Ureter (tissue), 1 donor: ENCODE results near the gene TMPRSS7. TPM values are rescaled to one million over a fixed set of nuclear protein-coding genes. Genes with fewer than 3 reads are reported as not detected.

Source experiments
- DNase-seq: peaks from one replicate; pipeline ENCODE4 v3.0.0-alpha.2; 2020; ENCODE audit warnings: low spot score
- total RNA-seq: library from RNA; stranded (reverse); gene quantifications from one replicate; pipeline ENCODE4 v1.2.4, GENCODE V29; 2023
- donor health status: DM: yes; HTN: yes; CAD: no.

TMPRSS7 gene, protein sequence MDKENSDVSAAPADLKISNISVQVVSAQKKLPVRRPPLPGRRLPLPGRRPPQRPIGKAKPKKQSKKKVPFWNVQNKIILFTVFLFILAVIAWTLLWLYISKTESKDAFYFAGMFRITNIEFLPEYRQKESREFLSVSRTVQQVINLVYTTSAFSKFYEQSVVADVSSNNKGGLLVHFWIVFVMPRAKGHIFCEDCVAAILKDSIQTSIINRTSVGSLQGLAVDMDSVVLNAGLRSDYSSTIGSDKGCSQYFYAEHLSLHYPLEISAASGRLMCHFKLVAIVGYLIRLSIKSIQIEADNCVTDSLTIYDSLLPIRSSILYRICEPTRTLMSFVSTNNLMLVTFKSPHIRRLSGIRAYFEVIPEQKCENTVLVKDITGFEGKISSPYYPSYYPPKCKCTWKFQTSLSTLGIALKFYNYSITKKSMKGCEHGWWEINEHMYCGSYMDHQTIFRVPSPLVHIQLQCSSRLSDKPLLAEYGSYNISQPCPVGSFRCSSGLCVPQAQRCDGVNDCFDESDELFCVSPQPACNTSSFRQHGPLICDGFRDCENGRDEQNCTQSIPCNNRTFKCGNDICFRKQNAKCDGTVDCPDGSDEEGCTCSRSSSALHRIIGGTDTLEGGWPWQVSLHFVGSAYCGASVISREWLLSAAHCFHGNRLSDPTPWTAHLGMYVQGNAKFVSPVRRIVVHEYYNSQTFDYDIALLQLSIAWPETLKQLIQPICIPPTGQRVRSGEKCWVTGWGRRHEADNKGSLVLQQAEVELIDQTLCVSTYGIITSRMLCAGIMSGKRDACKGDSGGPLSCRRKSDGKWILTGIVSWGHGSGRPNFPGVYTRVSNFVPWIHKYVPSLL
- total RNA-seq = 0.21 TPM

DNA sequence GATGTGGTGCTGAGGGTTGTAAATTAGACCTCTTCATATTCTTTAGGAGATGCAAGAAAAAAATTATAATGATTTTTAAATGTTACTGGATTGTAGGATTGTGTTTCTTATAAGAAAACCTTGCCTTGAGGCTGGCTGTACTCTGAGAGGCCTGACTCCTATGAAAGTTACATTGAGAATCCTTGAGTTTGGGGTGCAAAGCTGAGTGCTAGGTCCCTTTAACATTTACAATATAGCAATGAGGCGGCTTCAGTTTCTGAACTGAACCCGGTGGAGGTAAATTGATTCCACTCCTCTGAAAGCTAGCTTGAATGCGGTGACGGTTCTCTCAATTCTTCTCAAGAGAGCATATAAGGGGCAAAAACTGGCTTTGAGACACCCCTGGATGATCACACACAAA, at the start of gene TMPRSS7:
Gene TMPRSS7, plus strand, starts transcription at position 301 of the 400 bp plus-strand sequence. CDS start 110 bp downstream, outside the sequence.
- no peak for DNase-seq

- no peak for DNase-seq
Measured at GRCh38 chr3:111986800-111987199, 47.7 kb upstream of the TMPRSS7 start.

GRCh38 chr3:111989061-111989678, 45.4 kb upstream of the TMPRSS7 start:
- DNase-seq = no peak

DNA sequence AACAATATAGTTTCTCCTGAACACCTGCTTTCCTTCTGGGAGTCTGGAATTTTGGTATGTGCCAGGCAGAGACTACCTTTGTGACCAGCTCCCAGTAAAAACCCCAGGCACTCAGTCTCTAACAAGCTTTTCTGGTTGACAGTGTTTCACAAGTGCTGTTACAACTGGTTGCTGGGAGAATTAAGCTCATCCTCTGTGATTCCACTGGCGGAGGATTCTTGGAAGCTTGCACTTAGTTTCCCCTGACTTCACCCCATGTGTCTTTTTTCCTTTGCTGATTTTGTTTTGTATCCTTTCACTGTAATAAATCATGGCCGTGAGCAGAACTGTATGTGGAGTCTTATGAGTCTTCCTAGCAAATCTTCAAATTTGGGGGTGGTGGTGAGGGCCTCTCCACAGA, 41.5 kb upstream of the TMPRSS7 start:
- DNase-seq = no peak

GRCh38 chr3:111998636-111999483, 35.7 kb upstream of the TMPRSS7 start, which contains the start of gene TAGLN3:
Gene TAGLN3, plus strand, starts transcription at chr3:111998922. Its CDS starts 501 bp downstream, at chr3:111999423.
- no peak for DNase-seq

- no peak for DNase-seq
Measured at GRCh38 chr3:111999484-112000324, 34.8 kb upstream of the TMPRSS7 start.

GRCh38 chr3:112000367-112000771, 34.2 kb upstream of the TMPRSS7 start:
- no peak for DNase-seq

GRCh38 chr3:112000966-112001365, 33.6 kb upstream of the TMPRSS7 start:
- DNase-seq = no peak

GRCh38 chr3:112001526-112001925, 33.0 kb upstream of the TMPRSS7 start:
- DNase-seq = no peak

GRCh38 chr3:112002096-112002971, 32.2 kb upstream of the TMPRSS7 start:
- no peak for DNase-seq

DNA sequence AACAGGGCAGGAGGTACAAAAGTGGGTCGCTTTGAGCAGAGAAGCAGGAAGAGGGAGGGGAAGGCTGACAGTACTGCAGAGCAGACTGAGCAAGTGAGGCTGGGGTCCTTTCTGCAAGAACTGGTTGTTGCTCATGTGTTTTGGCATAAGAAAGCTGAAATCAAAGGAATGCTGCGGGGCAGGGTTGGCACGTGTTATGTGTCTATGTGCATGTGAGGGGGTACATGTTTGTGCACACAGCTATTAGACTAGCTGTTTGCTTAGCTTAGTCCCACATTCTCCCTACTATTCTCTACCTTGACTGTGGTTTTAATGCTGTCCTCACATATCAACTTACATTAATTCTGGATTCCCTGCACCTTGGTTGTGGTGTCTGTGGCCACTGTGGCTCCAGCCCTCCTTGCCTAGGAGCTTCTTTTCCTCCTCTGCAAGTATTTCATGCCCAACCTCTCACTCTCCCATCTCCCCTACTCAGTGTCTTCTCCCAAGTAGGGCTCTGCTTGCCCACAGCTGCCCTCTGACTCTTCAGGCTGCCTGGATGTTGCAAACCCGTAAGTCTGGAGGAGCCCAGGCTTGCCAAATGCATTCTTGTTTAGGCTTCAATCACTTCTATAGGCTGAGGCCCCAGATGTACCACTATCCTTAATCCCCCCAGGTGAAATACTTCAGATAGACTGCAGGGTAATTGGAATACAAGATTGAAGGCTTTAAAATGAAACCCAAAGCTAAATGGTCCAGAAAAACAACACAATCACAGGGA, 31.0 kb upstream of the TMPRSS7 start:
- DNase-seq = no peak

GRCh38 chr3:112004187-112004586, 30.3 kb upstream of the TMPRSS7 start:
- no peak for DNase-seq

- DNase-seq = no peak
Measured at GRCh38 chr3:112004669-112005068, 29.9 kb upstream of the TMPRSS7 start.

GRCh38 chr3:112005091-112005672, 29.4 kb upstream of the TMPRSS7 start:
- DNase-seq = no peak

GRCh38 chr3:112007633-112008032, 26.9 kb upstream of the TMPRSS7 start:
- no peak for DNase-seq

- no peak for DNase-seq
Measured at GRCh38 chr3:112009670-112010069, 24.9 kb upstream of the TMPRSS7 start.

- no peak for DNase-seq
Measured at GRCh38 chr3:112010636-112011035, 23.9 kb upstream of the TMPRSS7 start.

DNA sequence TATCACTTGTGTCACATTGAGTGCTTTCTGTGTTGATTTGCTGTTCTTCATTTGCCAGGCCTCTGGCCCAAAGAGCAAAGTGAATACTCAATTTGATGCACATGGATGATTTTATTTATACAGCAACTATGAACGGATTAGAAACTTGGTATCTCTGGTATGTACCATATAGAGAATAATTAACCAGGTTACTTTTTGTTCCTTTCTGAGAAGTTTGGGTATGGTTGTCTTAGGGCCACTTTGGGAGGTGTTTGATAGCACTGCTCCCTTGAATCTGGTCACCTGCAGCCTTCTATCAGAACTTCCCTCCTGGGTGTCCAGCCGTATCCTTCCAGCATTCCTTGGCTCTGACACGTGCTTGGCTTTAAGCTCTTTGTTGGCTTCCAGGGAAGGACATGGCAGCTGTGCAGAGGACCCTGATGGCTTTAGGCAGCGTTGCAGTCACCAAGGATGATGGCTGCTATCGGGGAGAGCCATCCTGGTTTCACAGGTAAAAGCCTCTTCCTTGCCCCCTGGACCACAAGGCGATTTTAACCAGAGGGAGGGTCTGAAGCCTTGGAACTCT, 23.1 kb upstream of the TMPRSS7 start:
- no peak for DNase-seq
